ENCODE measurements around the gene GRAMD2B.

- TF ChIP-seq ZKSCAN8 (CRISPR knock-in tag; IDR thresholded peaks at IDR 0.05; ENCODE audit: borderline replicate concordance) (no peak), CENPT (CRISPR knock-in tag; IDR thresholded peaks at IDR 0.05; ENCODE audit: low read depth) (no peak)
Measured at GRCh38 chr5:126417178-126417577, 6.0 kb upstream of the GRAMD2B start.

Data from HepG2 (cell line).